HG02840 (cell line): ENCODE data around the gene GAK.

Source experiments
- ATAC-seq: cut with Tn5 transposase; IDR thresholded peaks from one replicate; pipeline ENCODE4 v1.9.1; 2021; ENCODE audit warnings: mild to moderate bottlenecking, moderate library complexity, moderate number of reproducible peaks; ENCODE audit not compliant: unreplicated experiment, low FRiP score

Gene GAK

DNA sequence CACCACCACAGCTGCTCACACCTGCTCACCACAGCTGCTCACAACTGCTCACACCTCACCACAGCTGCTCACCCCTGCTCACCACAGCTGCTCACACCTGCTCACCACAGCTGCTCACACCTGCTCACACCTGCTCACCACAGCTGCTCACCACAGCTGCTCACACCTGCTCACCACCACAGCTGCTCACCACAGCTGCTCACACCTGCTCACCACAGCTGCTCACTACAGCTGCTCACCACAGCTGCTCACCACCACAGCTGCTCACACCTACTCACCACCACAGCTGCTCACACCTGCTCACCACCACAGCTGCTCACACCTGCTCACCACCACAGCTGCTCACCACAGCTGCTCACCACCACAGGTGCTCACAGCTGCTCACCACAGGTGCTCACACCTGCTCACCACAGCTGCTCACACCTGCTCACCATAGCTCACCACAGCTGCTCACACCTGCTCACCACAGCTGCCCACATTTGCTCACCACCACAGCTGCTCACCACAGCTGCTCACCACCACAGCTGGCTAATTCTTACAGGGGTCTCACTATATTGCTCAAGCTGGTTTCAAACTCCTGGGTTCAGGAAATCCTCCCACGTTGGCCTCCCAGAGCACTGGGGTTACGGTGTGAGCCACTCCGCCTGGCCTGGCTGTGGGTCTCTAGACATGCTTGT is 75.8 kb downstream of the GAK start:
- no peak for ATAC-seq

DNA sequence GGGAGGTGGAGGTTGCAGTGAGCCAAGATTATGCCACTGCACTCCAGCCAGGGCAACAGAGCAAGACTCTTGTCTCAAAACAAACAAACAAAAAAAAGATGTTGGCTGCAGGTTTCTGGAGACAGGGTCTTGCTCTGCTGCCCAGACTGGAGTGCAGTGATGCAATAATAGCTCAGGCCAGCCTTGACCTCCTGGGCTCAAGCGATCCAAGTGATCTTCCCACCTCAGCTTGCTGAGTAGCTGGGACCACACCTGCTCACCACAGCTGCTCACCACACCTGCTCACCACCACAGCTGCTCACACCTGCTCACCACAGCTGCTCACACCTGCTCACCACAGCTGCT is 76.3 kb downstream of the GAK start:
- no peak for ATAC-seq

DNA sequence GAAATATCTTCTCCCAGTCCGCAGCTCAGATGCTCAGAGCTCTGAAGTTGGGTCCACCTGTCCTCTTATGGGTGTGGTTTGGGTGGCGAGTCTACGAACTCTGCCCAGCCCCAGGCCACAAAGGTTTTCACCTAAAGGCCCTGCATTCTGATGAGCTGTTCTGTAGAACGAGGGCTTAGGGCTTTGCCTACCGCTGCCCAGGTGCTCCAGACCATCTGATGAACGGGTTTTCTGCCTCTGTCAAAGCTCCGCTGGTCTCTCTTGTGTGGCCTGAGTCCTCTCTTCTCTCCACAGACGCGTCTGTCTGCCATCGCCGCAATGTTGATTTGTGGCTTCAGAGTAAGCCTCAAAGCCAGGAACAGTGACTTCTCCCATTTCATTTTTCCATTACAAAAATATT is 77.8 kb downstream of the GAK start:
- no peak for ATAC-seq

DNA sequence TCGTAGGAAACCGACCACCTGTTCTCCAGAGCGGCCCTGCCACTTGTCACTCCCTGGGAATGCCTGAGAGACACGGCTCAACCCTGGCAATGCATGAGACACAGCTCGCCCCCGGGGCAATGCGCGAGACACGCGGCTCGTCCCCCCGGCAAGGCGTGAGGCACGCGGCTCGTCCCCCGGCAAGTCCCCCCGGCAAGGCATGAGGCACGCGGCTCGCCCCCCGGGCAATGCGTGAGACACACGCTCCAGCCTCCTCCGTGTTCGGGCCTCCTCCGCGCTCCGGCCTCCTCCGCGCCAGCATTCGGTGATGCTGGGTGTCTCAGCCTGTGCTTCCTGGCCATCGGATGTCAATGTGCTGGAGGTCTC is 78.7 kb downstream of the GAK start:
- ATAC-seq, result no peak

DNA sequence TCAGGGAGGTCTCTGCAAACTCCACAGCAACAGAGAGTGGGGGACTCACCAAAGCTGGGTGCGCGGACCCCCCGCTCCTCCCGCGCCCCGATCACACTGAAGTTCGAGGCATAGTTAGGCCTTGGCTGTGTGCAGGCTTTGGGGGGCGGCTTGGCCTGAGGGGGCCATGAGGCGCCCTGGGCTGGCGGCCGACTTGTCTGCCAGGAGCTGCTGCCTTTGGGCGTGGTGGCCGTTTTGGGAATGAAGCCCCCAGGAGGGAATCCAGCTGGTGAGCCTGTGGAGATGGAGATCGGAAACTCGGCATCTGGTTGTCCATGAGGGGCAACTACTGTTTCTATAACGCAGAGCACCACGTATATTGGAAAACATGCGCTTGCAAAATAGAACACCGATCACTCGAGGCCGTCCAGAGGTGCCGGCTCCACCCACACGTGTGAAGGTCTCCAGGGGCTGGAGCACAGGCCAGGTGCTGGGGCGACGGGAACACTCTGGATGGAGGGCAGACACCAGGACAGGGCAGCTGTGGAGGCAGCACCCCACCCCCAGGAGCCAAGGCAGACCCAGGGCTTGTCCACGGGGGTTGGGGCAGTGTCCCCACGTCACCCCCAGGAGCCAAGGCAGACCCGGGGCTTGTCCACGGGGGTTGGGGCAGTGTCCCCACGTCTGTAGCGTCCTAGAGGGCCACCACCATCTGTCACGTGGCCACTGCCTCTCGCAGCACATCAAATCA is 80.2 kb downstream of the GAK start:
- no peak for ATAC-seq

DNA sequence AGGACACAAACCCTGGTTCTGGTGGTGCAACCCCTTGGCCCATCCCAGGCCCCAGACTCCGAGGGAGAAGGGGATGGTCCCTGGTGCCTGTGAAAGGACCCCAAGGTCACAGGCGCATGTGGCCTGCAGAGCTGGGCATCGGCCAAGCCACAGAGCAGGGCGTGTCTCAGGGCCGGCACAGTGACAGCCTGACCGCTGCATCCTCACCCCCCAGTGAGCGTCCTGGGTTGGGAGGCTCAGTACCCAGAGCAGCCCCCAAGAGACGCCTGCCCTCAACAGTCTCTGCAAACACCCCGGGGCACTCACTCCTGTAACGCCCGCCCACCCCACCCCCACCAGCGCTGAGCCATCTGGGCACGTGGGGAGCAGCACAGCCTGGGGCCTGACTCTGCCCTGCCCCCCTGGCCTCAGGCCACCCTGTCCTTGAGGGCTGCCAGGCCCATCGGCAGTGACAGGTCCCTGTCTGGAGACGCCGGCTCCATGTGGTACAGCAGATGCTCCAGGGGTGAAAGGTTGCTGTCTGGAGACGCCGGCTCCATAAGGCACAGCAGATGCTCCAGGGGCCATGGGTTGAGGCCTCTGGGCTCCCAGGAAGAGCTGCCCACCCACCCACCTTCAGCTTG is 81.7 kb downstream of the GAK start:
- ATAC-seq, result no peak

DNA sequence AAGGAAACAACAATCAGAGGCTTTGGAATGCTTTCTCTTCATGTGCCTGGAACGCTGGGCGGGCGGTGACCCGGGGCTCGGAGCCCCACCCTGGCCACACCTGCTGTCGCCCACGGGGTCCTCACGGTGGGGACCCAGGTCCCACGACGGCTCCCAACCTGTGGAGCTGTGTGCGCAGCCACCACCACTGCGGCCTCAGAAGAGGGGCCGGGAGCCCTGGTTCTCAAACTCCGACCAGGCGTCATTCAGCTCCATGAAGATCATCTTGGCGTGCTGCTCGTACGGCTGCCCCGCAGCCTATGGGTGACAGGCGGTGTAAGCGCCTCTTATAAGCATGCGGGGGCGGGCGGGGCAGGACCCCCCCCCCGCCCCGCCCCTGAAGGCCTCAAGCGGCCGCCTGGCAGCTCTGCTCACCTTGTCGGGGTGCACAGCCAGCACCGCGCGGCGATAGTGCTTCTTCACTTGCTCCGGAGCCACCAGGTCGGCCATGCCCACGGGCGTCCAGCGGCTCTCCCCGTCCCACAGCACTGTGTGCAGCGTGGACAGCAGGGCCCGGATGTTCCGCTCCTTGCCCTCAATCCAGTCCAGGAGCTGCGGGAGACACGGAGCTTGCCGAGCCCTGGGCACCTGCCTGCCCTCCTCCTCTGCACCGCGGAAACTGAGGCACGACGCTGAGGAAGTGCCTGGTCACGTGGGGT is 82.5 kb downstream of the GAK start:
- ATAC-seq, result no peak

DNA sequence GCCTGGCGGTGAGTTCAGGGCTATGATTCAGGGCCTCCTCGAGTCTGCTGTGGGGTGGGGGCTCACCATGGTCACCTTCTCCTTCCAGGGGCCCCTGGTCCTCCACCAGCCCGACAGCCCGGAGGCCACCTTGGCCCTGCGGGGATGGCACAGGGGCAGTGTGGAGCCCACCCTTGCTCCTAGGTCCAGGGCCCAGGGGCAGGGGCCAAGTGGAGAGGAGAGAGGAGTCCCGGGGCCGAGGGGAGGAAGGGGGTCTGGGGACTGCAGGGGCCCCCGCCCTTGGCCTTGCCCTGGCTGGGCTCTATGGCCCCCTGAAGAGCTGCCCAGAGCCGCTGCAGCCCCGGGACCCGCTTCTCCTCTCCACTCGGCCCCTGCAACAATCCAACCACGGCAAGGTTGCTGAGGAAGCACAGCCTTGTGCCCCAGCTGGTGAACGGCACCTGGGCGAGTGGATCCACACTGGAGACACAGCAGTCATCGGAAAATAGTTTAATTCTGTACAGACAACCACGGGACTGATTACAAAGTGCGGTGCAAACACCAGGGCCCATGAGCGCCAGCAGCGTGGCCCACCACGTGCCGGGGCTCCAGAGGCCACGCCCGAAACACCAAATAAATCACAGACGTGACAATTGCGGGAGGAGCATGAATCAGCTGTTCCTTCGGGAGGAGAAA is 83.2 kb downstream of the GAK start:
- no peak for ATAC-seq

DNA sequence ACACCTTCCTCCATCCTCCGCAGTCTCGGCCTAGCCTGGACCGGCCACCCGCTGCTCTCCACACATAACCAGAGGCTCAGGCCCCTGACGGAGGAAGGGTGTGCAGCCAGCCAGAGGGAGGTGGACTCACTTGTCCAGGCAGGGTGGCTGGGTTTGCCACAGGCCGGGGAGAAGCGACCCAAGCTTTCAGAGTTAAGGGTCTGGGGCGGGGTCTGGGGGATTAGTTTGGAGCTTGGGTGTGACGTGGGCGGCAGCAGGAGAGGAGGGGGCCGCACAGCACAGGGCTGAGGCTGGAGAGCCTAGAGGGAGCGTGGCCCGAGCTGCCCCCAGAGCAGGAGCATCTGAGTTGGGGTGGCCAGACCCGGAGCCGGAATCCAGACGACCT is 83.8 kb downstream of the GAK start:
- no peak for ATAC-seq

DNA sequence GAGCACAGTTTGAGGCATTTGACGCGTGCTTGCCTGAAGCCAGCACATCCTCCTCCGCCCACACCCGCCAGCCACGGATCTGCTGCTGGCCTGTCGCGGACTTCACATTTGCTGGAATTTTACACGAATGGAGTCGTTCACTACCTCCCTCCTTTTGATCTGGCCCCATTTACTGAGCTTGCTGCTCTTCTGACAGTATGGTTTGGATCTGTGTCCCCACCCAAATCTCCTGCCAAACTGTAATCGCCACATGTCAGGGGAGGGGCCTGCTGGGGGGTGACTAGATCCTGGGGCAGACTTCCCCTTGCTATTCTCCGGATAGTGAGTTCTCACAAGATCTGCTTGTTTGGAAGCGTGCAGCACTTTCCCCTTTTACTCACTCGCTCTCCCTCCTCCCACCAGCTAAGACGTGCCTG is 86.3 kb downstream of the GAK start:
- no peak for ATAC-seq

DNA sequence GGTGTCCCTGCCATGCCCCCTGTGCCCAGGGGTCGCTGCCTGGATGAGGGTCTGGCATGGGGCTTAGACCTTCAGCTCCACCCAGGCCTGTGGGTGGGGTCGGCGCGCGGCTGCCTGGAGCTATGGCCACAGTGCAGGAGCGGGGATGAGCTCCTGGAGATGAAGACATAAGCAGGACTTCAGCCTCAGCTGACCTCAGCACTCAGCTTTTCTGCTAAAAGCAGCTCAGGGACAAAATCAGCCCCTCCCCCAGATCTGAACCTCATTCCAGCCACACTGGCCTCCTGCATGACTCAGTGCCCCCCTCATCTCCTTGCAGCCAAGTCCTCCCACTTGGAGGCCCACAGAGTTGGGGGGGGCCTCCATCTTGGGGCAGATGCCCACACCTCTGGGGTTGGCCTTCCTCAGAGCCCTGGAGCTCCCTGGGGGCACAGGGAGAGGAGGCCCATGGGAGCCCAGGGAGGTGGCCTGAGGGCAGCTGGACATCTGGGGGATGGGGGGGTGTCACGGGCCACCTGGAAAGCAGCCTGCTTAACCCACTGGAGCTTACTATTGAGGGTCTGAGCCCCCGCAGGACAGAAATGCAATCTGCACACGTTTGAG is 86.8 kb downstream of the GAK start:
- ATAC-seq, result no peak

DNA sequence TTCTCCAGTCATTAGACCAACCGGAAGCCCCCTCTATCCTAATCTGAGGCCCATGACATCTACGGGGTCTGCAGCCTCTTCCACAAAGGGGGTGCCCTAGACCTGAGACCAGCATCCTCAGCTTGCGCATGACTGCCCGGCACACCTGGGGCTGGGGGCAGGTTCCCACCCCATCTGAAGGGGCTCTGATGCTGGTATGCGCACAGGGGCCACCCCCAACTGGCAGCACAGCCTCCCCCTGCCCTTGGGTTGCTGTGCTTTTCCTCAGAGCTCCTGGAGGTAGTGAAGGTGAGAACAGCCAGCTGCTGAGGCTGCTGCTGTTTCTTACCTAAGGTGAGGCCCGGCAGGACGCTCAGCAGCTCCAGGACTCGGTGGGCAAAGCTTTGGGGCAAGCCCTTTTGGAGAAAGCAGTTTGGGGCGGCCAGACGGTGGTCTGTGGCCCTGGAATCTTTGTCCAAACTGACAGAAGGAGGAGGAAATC is 87.3 kb downstream of the GAK start:
- ATAC-seq, result no peak

DNA sequence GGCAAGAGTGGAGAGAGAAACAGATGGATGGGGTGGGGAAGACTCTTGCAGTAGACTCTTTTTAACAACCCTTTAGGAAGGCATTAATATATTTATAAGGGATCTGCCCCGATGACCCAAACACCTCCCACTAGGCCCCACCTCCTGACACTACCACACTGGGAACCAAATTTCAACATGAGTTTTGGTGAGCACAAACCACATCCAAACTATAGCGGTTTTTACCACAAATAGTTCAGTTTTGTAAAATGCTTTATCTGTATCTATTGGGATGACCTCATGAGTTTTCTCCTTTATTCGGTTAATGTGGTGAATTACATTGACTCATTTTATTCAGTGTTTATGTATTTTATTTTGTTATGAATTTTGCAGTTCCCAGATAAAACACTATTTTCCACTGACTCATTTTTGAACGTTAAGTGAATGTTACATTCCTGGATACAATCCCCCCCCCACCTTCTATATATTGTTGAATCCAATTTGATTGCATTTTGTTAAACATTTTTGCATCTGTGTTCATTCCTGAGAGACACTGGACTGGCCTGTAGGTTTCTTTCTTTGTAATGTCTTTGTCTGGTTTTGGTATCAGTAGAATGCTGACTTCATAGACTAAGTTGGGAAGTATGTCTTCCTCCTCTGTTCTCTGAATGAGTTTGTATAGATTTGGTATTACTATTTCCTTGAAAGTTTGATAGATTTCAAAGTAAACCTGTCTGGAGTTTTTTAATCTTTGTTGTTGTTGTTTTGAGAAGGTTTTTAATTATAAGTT is 92.3 kb downstream of the GAK start:
- ATAC-seq, result no peak

DNA sequence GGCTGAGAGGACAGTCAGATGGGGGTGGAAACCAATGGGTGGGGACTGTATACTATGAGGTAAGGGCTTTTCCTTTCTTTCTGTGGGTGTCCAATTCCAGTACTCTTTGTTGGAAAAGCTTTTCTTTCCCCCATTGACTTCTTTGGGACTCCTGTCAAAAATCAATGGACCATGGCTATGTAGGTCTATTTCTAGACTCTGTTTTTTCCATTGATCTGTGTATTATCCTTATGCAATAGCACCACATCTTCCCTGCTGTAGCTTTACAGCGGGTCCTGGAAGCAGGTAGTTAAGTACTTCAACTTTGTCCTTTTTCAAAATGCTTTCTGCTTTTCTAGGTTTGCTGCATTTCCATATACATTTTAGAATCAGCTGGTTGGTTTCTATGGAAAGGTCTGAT is 94.3 kb downstream of the GAK start:
- ATAC-seq, result no peak

DNA sequence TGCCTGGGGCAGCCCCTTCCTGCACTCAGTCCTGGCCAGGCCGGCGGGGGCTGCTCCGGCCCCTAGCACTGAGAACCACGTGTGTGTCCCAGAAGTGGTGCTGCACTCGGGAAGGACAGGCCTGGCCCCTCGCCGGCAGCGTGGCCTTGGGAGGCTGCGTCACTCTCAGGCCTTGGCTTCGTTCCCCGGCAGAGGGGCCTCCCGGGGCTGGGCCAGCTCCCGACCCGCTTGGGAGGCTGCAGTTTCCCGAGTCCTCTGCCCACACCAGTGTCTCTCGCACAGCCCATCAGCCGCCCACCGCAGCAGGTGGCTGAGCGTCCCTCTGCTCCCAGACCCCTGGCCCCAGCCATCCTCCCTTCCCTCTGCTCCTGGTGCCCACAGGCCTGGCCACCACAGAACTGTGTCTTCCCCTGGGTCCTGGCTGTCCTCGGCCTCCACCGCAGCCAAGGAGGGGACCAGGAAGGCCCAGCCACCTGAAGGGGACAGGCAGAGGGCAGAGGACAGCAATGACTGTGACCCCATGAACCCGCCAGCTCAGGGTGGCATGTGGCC is 95.3 kb downstream of the GAK start:
- ATAC-seq, result no peak

DNA sequence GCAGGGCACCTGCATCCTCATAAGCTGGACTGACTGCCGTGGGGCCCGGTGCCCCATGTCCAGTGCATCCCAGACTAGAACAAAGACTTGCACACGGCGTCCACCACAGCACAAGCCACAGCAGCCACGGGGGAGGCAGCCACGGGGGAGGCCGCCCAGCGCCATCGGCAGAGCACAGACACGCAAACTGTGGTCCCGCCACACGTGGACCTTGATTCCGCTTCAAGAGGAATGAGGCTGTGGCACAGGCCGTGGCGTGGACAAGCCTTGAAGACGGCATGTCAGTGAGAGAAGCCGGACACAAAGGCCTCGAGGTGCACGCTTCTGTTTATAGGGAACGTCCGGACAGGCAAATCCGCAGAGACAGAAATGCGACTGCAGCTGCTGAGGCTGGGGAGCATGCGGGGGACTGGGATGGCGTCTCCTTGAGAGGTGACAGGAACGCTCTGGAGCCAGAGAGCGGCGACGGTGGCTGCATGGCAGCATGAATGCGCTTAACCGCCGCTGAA is 96.1 kb downstream of the GAK start:
- no peak for ATAC-seq

DNA sequence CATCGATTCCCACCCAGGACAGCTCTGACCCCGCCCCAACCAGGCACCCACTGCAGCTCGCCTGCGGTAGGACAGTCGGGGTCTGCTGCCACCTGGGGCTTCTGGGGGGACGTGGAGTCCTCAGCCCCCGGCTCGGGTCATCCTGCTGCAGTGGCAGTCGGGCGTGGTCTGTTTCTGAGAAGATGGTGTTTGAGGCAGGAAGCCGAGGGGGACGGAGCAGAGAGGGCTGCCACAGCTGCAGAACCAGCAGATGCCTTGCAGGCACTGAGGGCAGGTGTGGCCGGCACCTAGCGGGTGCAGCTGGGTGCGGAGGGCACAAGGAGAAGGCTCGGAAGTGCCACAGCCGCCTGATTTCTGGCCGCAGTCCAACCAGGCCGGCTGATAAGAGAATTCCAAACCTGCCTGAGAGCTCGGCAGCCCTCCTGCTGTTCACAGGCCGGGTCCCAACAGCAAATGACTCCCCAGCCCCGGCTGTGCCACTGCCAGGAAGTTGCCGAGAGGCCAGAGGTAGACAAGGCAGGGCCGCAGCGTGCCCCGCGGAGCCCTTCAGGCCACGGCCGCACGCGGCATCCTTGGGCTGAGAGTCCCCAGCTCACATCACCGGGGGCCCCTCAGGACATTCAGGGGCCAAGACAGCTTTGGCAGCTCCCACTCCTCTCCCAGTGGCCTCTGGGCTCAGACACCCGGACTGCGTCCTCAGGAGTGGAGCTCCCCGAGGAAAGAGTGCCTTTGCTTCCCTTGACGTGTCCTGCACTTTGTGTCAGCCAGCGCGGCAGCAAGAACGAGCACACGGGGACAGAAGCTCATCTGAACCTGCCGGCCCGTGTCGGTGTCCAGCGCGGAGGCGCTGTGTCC is 96.7 kb downstream of the GAK start:
- no peak for ATAC-seq
